VCaP (cell line): ENCODE data around the gene C6orf89.

Experiments used
- H3K27ac ChIP-seq: fragments of 450-650 bp; 2 replicates; pipeline ENCODE4 v1.5.1; 2017
- CTCF ChIP-seq: fragments of 450-650 bp; conservative IDR thresholded peaks from 2 replicates; pipeline ENCODE4 v1.5.1; 2017; ENCODE audit warnings: mild to moderate bottlenecking, moderate library complexity

The C6orf89 gene

GRCh38 chr6:36963451-36964290, 77.9 kb downstream of the C6orf89 start:
- no peak overlapping the region for H3K27ac ChIP-seq
- TF ChIP-seq CTCF: no peak

- TF ChIP-seq CTCF: no peak
- no peak overlapping the region for H3K27ac ChIP-seq
Measured at GRCh38 chr6:36964349-36964748, 78.6 kb downstream of the C6orf89 start.

GRCh38 chr6:36964908-36965307, 79.2 kb downstream of the C6orf89 start:
- no peak for TF ChIP-seq CTCF
- no peak overlapping the region for H3K27ac ChIP-seq

- no peak overlapping the region for H3K27ac ChIP-seq
- no peak for TF ChIP-seq CTCF
Measured at GRCh38 chr6:36967301-36967700, 81.5 kb downstream of the C6orf89 start.

- no peak overlapping the region for H3K27ac ChIP-seq
- TF ChIP-seq CTCF: no peak
Measured at GRCh38 chr6:36967757-36968156, 82.0 kb downstream of the C6orf89 start.

- no peak overlapping the region for H3K27ac ChIP-seq
- TF ChIP-seq CTCF: no peak
Measured at GRCh38 chr6:36968266-36968977, 82.7 kb downstream of the C6orf89 start.

GRCh38 chr6:36969240-36969691, 83.5 kb downstream of the C6orf89 start:
- H3K27ac ChIP-seq: no peak overlapping the region
- no peak for TF ChIP-seq CTCF
